ENCODE results near the gene TCHP. TPM values are rescaled to one million over a fixed set of nuclear protein-coding genes. Genes with fewer than 3 reads are reported as not detected.

Gene TCHP
- total RNA-seq, 1 donor from 2014 or later, result 10.4 TPM

GRCh38 chr12:109931143-109931542 lies 31.1 kb downstream of the TCHP start:
- Histone ChIP-seq H3K27me3 (ENCODE audit: low read depth) (no peaks in the 10 kb centered on the region), H3K4me1 (peaks cover 23% of the 10 kb centered on the region), H3K36me3 (peaks cover 81% of the 10 kb centered on the region), H3K27ac (replicated peaks) (peak overlapping the region; percentile 74), H3K9me3 (replicated peaks) (no peaks in the 10 kb centered on the region), H3K4me3 (no peak overlapping the region)
- TF ChIP-seq, protein P1, sequence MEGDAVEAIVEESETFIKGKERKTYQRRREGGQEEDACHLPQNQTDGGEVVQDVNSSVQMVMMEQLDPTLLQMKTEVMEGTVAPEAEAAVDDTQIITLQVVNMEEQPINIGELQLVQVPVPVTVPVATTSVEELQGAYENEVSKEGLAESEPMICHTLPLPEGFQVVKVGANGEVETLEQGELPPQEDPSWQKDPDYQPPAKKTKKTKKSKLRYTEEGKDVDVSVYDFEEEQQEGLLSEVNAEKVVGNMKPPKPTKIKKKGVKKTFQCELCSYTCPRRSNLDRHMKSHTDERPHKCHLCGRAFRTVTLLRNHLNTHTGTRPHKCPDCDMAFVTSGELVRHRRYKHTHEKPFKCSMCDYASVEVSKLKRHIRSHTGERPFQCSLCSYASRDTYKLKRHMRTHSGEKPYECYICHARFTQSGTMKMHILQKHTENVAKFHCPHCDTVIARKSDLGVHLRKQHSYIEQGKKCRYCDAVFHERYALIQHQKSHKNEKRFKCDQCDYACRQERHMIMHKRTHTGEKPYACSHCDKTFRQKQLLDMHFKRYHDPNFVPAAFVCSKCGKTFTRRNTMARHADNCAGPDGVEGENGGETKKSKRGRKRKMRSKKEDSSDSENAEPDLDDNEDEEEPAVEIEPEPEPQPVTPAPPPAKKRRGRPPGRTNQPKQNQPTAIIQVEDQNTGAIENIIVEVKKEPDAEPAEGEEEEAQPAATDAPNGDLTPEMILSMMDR (IDR thresholded peaks at IDR 0.05; ENCODE audit: borderline replicate concordance), result no peak
- intact Hi-C loops (cut with micrococcal nuclease), result no loop called here
- DNase-seq, result no peak

DNA sequence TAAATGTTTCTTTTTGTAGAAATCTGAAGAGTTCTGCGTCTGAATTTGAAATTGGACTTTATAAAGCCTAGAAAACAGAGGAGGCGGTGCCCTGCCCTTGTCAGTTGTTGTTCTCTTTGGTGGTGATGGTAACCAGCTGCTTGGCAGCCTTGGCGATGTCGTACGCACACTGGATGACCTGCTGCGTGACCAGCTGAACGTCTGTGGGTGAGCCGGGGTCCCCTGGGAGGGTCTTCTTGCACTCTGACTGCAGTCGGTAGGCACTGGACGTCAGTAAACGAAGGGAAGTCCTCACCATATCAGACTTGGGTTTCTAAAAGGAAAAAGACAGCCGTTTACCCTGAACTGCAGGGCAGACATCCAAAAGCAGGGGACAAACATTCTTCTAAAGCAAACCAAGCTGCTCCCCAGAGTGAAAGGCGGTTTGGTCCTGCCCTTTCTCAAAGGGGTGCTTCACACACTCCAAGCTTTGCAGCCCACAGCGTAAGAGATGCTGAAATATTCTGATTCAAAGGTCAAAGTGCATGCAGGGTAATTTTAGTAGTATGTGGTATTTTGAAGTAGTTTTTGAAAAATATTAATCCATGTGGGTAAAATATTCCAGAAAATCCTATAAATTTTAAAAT lies 32.9 kb downstream of the TCHP start:
- peaks cover 91% of the 10 kb centered on the region for H3K36me3 ChIP-seq
- intact Hi-C loops (cut with micrococcal nuclease), result no loop called here

DNA sequence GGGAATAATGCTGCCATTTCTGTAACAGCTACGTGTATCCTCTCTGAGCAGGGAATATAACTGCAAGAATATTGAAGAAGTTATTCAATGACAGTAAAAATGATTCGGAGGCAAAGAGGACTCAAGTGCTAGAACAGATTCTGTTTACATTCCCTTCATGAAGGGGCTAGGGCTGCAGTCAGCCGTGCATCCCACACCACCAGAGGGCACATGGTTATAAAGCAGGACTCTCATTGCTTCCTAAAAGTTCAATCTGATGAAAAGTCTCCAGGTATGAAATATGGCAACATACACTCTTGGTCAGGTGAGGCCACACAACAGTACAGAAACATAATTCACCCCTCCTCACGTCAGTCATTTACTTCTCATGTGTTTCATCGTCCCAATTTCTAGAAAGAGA lies 34.0 kb downstream of the TCHP start:
- Histone ChIP-seq H3K36me3 (peaks cover 97% of the 10 kb centered on the region), H3K9me3 (replicated peaks) (no peaks in the 10 kb centered on the region), H3K4me3 (no peak overlapping the region), H3K27ac (replicated peaks) (peak overlapping the region; percentile 74), H3K27me3 (ENCODE audit: low read depth) (no peaks in the 10 kb centered on the region), H3K4me1 (peaks cover 35% of the 10 kb centered on the region)
- intact Hi-C loops (cut with micrococcal nuclease), result loop anchor here (2.0 kb wide), 1 partner anchor 29 kb away; no protein-coding TSS in a partner anchor
- TF ChIP-seq, protein P1 (IDR thresholded peaks at IDR 0.05; ENCODE audit: borderline replicate concordance), result peak; percentile 55
- DNase-seq, result no peak

More for the DNA sequence above, 32.9 kb downstream of the TCHP start:
- peak; percentile 80 for DNase-seq
- Histone ChIP-seq H3K9me3 (replicated peaks) (no peaks in the 10 kb centered on the region), H3K27ac (replicated peaks) (peak overlapping the region; percentile 74), H3K4me1 (peaks cover 31% of the 10 kb centered on the region), H3K4me3 (no peak overlapping the region), H3K27me3 (ENCODE audit: low read depth) (no peaks in the 10 kb centered on the region)
- TF ChIP-seq, protein P1 (IDR thresholded peaks at IDR 0.05; ENCODE audit: borderline replicate concordance), result no peak

DNA sequence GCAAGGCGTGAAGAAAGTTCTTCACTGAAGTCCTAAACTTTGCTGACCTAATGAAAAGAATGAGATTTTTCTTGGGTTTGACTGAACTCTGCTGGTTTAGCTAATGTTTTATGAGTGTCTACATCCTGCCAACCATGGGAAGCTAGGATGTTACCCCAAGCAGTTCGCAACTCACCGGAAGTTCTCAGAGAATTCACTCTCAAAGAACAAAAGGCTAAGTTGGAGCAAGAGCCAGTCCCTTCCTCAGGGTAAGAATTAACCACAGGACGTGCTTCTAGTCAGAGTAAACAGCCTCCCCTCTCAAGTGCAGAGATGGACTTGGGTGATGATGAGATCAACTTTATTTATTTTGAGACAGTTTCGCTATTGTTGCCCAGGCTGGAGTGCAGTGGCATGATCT lies 37.3 kb downstream of the TCHP start:
- Histone ChIP-seq H3K9me3 (replicated peaks) (no peaks in the 10 kb centered on the region), H3K27ac (replicated peaks) (peak overlapping the region; percentile 53), H3K4me3 (no peak overlapping the region), H3K27me3 (ENCODE audit: low read depth) (no peaks in the 10 kb centered on the region), H3K36me3 (peaks cover 83% of the 10 kb centered on the region), H3K4me1 (peaks cover 29% of the 10 kb centered on the region)
- DNase-seq, result no peak
- TF ChIP-seq, protein P1 (IDR thresholded peaks at IDR 0.05; ENCODE audit: borderline replicate concordance), result no peak
- intact Hi-C loops (cut with micrococcal nuclease), result no loop called here

DNA sequence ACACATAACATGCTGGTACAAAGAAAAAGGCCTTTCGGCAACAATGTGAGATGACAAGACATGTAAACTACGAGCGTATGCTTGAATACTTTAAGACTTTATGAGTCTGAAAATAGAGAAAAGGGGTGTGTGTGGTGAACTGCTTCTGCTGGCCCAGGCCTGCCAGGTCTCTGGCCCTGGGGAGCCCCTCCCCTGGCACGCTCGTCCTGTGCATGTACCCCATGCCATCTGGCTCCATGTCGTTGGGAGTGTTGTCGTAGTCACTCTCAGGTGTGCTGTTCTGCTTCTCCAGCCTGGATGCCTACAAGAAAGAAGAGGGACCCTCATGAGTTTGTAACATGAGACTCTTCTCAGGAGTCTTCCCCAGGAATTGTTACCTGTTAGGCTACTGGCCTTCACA lies 38.9 kb downstream of the TCHP start:
- Histone ChIP-seq H3K27ac (replicated peaks) (no peak overlapping the region), H3K36me3 (peaks cover 74% of the 10 kb centered on the region), H3K4me3 (no peak overlapping the region), H3K9me3 (replicated peaks) (no peaks in the 10 kb centered on the region), H3K27me3 (ENCODE audit: low read depth) (no peaks in the 10 kb centered on the region), H3K4me1 (peaks cover 14% of the 10 kb centered on the region)
- intact Hi-C loops (cut with micrococcal nuclease), result no loop called here
- DNase-seq, result no peak
- TF ChIP-seq, protein P1 (IDR thresholded peaks at IDR 0.05; ENCODE audit: borderline replicate concordance), result no peak

Data from left ventricle myocardium inferior (tissue), 1 donor.